H1 (cell line): ENCODE measurements around the gene KCNK4. TPM values are rescaled to one million over a fixed set of nuclear protein-coding genes. Genes with fewer than 3 reads are reported as not detected.
A peak's percentile ranks its signal among the peaks of the same experiment; 100 is the strongest.

ENCODE experiments used
- CTCF ChIA-PET: fragments of 300-600 bp; sonication (Branson Sonifier 250); formaldehyde crosslinking; loops from one replicate; lab custom pipeline; 2021; ENCODE audit not compliant: partially characterized antibody; lab: Charles Lee
- POLR2A ChIA-PET: fragments of 300-600 bp; sonication (Branson Sonifier 250); formaldehyde crosslinking; loops from one replicate; lab custom pipeline; 2021; ENCODE audit warnings: inconsistent platforms; ENCODE audit not compliant: partially characterized antibody; lab: Charles Lee
- DNase-seq, 2 experiments: peaks; one replicate each; pipeline versions ENCODE4 v3.0.0 to v3.0.0-alpha.2; 2010 to 2022; ENCODE audit warnings: low spot score in 2 of 2, low read depth in 1 of 2, mixed read lengths in 1 of 2
- FAIRE-seq: peaks from 2 replicates; lab custom pipeline; 2011; peaks lifted over from hg19 to GRCh38; lab: Jason Lieb, UNC
- H2AFZ ChIP-seq: 2 replicates; pipeline ENCODE4 v1.8.1; 2012; ENCODE audit warnings: low read length, inconsistent platforms
- H2AK5ac ChIP-seq: 2 replicates; pipeline ENCODE4 v1.6.1; 2013; ENCODE audit warnings: low read depth, low read length
- H2BK120ac ChIP-seq: replicated peaks from 2 replicates; pipeline ENCODE3; 2013; ENCODE audit warnings: low read depth, low read length, inconsistent platforms
- H2BK12ac ChIP-seq: 2 replicates; pipeline ENCODE4 v1.6.1; 2013; ENCODE audit warnings: low read depth, low read length
- H2BK15ac ChIP-seq: 2 replicates; pipeline ENCODE4 v1.6.1; 2013; ENCODE audit warnings: low read length
- H2BK20ac ChIP-seq: 2 replicates; pipeline ENCODE4 v1.6.1; 2013; ENCODE audit warnings: low read length
- H2BK5ac ChIP-seq: 2 replicates; pipeline ENCODE4 v1.6.1; 2013; ENCODE audit warnings: low read depth, low read length
- H3K14ac ChIP-seq: 2 replicates; pipeline ENCODE4 v1.6.1; 2013; ENCODE audit warnings: inconsistent platforms; ENCODE audit not compliant: insufficient read length
- H3K18ac ChIP-seq: 2 replicates; pipeline ENCODE4 v1.6.1; 2013; ENCODE audit warnings: low read length; ENCODE audit errors: extremely low read depth
- H3K23ac ChIP-seq: 2 replicates; pipeline ENCODE4 v1.6.1; 2013; ENCODE audit warnings: inconsistent platforms; ENCODE audit not compliant: insufficient read length
- H3K23me2 ChIP-seq: 2 replicates; pipeline ENCODE4 v1.6.1; 2013; ENCODE audit warnings: low read depth, low read length
- H3K27ac ChIP-seq: 2 replicates; pipeline ENCODE4 v1.6.1; 2011; ENCODE audit warnings: low read depth, low read length, inconsistent platforms
- H3K27me3 ChIP-seq, 4 experiments: replicated peaks in 1 of 4; 1 replicate in 1 of 4; 2 replicates in 3 of 4; pipeline versions ENCODE4 v1.6.1 to v1.8.1; 2011 to 2013; ENCODE audit warnings: low read length in 3 of 4, mild to moderate bottlenecking in 3 of 4, inconsistent platforms in 2 of 4, mixed read lengths in 2 of 4, moderate library complexity in 1 of 4; ENCODE audit not compliant: control insufficient read depth in 3 of 4, insufficient read depth in 3 of 4; ENCODE audit errors: extremely low read depth in 1 of 4
- H3K36me3 ChIP-seq, 4 experiments: 2 replicates each; pipeline versions ENCODE4 v1.6.1 to v1.8.1; 2011 to 2013; ENCODE audit warnings: mild to moderate bottlenecking in 4 of 4, low read length in 3 of 4, moderate library complexity in 2 of 4, control low read depth in 1 of 4, inconsistent platforms in 1 of 4; ENCODE audit not compliant: insufficient read depth in 4 of 4, control insufficient read depth in 2 of 4
- H3K4ac ChIP-seq: replicated peaks from 2 replicates; pipeline ENCODE3; 2013; ENCODE audit warnings: low read length, low read depth, mixed read lengths, inconsistent platforms; ENCODE audit not compliant: insufficient read length
- H3K4me1 ChIP-seq, 4 experiments: replicated peaks in 1 of 4; 1 replicate in 1 of 4; 2 replicates in 3 of 4; pipeline versions ENCODE4 v1.6.1 to v1.8.1; 2011 to 2013; ENCODE audit warnings: low read length in 3 of 4, inconsistent platforms in 2 of 4, mixed read lengths in 1 of 4; ENCODE audit not compliant: insufficient read depth in 4 of 4, control insufficient read depth in 3 of 4
- H3K4me2 ChIP-seq, 2 experiments: 2 replicates each; pipeline versions ENCODE4 v1.6.1 to v1.8.1; 2011 to 2013; ENCODE audit warnings: low read depth in 2 of 2, low read length in 2 of 2, control low read depth in 1 of 2, inconsistent platforms in 1 of 2, mild to moderate bottlenecking in 1 of 2; ENCODE audit not compliant: insufficient read depth in 1 of 2
- H3K4me3 ChIP-seq, 4 experiments: fragments of 200-600, 300-600 bp in 1 of 4; sonication (generic), shearing (Covaris generic), sonication (Bioruptor Twin) in 1 of 4; 2 replicates each; pipeline versions ENCODE4 v1.5.1 to v1.8.1; 2011 to 2016; ENCODE audit warnings: low read length in 4 of 4, low read depth in 3 of 4, control low read depth in 2 of 4, inconsistent platforms in 2 of 4, mild to moderate bottlenecking in 2 of 4, mixed read lengths in 1 of 4, moderate library complexity in 1 of 4; ENCODE audit not compliant: insufficient read depth in 2 of 4; ENCODE audit errors: extremely low read depth in 1 of 4
- H3K56ac ChIP-seq: replicated peaks from 2 replicates; pipeline ENCODE3; 2013; ENCODE audit warnings: low read depth, mild to moderate bottlenecking, mixed read lengths, low read length, inconsistent platforms; ENCODE audit not compliant: insufficient read length
- H3K79me1 ChIP-seq: 2 replicates; pipeline ENCODE4 v1.6.1; 2013; ENCODE audit warnings: low read depth, low read length, control low read depth
- H3K79me2 ChIP-seq, 2 experiments: 2 replicates each; pipeline versions ENCODE4 v1.6.1 to v1.8.1; 2012 to 2013; ENCODE audit warnings: low read length in 2 of 2, mild to moderate bottlenecking in 2 of 2, inconsistent platforms in 1 of 2; ENCODE audit not compliant: insufficient read depth in 2 of 2, control insufficient read depth in 1 of 2
- H3K9ac ChIP-seq, 4 experiments: replicated peaks in 1 of 4; 1 replicate in 1 of 4; 2 replicates in 3 of 4; pipeline versions ENCODE4 v1.6.1 to v1.8.1; 2011 to 2013; ENCODE audit warnings: low read depth in 3 of 4, low read length in 3 of 4, control low read depth in 2 of 4, mild to moderate bottlenecking in 2 of 4, moderate library complexity in 2 of 4, inconsistent platforms in 1 of 4; ENCODE audit errors: extremely low read depth in 1 of 4
- H3K9me3 ChIP-seq, 2 experiments: 2 replicates each; pipeline versions ENCODE4 v1.6.1 to v1.8.1; 2012 to 2013; ENCODE audit warnings: mild to moderate bottlenecking in 2 of 2, moderate library complexity in 2 of 2, control low read depth in 1 of 2, inconsistent platforms in 1 of 2, low read depth in 1 of 2, low read length in 1 of 2, mixed read lengths in 1 of 2; ENCODE audit not compliant: insufficient read depth in 2 of 2
- H4K20me1 ChIP-seq, 2 experiments: replicated peaks in 1 of 2; 2 replicates each; pipeline versions ENCODE3 to v1.8.1; 2011 to 2013; ENCODE audit warnings: inconsistent platforms in 2 of 2, low read length in 2 of 2, mild to moderate bottlenecking in 1 of 2; ENCODE audit not compliant: insufficient read depth in 2 of 2, control insufficient read depth in 1 of 2
- H4K5ac ChIP-seq: 2 replicates; pipeline ENCODE4 v1.6.1; 2013; ENCODE audit warnings: low read length, low read depth, mixed read lengths, inconsistent platforms; ENCODE audit not compliant: insufficient read length
- H4K8ac ChIP-seq: 2 replicates; pipeline ENCODE4 v1.8.0; 2013; ENCODE audit warnings: mild to moderate bottlenecking, moderate library complexity, low read length, inconsistent platforms; ENCODE audit not compliant: insufficient read depth; ENCODE audit errors: extremely low read depth
- H4K91ac ChIP-seq: replicated peaks from 2 replicates; pipeline ENCODE3; 2013; ENCODE audit warnings: low read length, mixed read lengths, inconsistent platforms; ENCODE audit not compliant: insufficient read length
- JUND ChIP-seq: IDR thresholded peaks from 2 replicates; pipeline ENCODE4 v1.6.1; 2011; ENCODE audit warnings: mild to moderate bottlenecking, improper control_type of control experiment, low read length
- KDM1A ChIP-seq: fragments of 200-600, 300-600 bp; sonication (generic); IDR thresholded peaks from 2 replicates; pipeline ENCODE4 v1.7.1; 2016; ENCODE audit warnings: mild to moderate bottlenecking, low read length, borderline replicate concordance
- RFX5 ChIP-seq: IDR thresholded peaks from 2 replicates; pipeline ENCODE4 v1.6.1; 2011; ENCODE audit warnings: low read depth, low read length, improper control_type of control experiment, borderline replicate concordance
- SP2 ChIP-seq: IDR thresholded peaks from 2 replicates; pipeline ENCODE4 v1.6.1; 2012; ENCODE audit warnings: mild to moderate bottlenecking, low read length, inconsistent platforms
- TAF7 ChIP-seq: optimal IDR thresholded peaks from 2 replicates; pipeline ENCODE3; 2011; ENCODE audit warnings: low read depth, mild to moderate bottlenecking, inconsistent platforms, low read length, moderate library complexity, borderline replicate concordance
- WGBS, 2 experiments: shearing (Covaris generic) in 1 of 2; methylation state at CpG; one replicate each; pipeline versions ENCODE4 v1.1.6 to v1.1.7; 2013 to 2015; ENCODE audit warnings: low lambda C conversion rate in 2 of 2, mixed read lengths in 2 of 2, inconsistent platforms in 1 of 2, low coverage in 1 of 2, missing lambda C conversion rate in 1 of 2; ENCODE audit not compliant: insufficient replicate concordance in 2 of 2, insufficient coverage in 1 of 2, insufficient read length in 1 of 2; ENCODE audit errors: extremely low coverage in 1 of 2, missing lambda C conversion rate in 1 of 2; 5-methylcytosine and 5-hydroxymethylcytosine counted together
- polyA plus RNA-seq, 7 experiments: library from polyadenylated mRNA; depleted of rRNA in 3 of 7; stranded (reverse) in 5 of 7; unstranded in 2 of 7; fragments of >200 nt in 5 of 7; fragments of 200-250 nt in 2 of 7; gene quantifications; 1 replicate in 5 of 7; 2 replicates in 1 of 7; 4 replicates in 1 of 7; pipeline versions ENCODE4 v1.2.1 to v1.2.3, GENCODE V29; 2011 to 2013; ENCODE audit warnings: missing spikeins in 2 of 7, mixed read lengths in 2 of 7
- total RNA-seq: library from RNA; stranded (reverse); fragmentation: NEBNext Ultra II Directional; extraction: Animal tissue kit (Norgen Biotek cat#: 25700); gene quantifications from 2 replicates; pipeline ENCODE4 v1.2.1, GENCODE V29; 2021

Gene KCNK4
- total and polyA plus RNA-seq, 2 of the 8 experiments (the other 6 are each of a cell fraction or from before 2014, with no cell fraction given), result 0.19 TPM; not detected in 1

DNA sequence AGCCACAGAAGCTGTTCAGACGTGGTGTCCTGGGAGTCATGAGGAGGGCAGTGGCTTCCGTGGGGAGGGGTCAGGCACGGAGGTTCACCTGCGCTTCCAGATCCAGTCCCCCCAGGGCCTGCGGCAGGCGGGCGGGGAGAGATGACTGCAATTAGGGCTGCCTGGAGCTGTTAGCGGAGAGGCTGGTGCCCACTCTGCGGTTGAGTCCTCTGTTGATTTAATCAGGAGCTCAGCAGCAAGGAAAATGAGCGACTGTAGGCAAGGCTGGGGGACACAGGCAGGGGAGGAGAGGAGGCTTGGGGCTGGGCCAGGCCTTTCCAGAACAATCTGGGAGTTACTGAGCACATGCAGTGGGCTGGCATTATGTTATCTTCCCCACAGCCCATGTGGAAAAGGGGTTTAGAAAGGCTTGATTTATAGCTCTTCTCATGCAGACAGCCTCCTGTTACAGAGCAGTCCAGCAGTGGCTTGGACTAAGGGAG lies 26.7 kb upstream of the KCNK4 start:
- Histone ChIP-seq H4K8ac (peak overlapping the region; percentile 71; the same call in 1 of the 2 replicates), H3K14ac (no peak overlapping the region), H2BK12ac (no peak overlapping the region), H3K79me2 (no peaks in the 10 kb centered on the region), H2AK5ac (no peak overlapping the region), H3K4ac (no peak overlapping the region), H2BK20ac (no peak overlapping the region), H2AFZ (no peak overlapping the region), H3K56ac (no peak overlapping the region), H4K20me1 (peaks cover 4 to 15% of the 10 kb centered on the region in 2 experiments), H2BK120ac (no peak overlapping the region), H3K4me2 (no peak overlapping the region), H4K5ac (no peak overlapping the region), H3K23me2 (peaks cover 2% of the 10 kb centered on the region; the same call in 1 of the 2 replicates), H3K79me1 (no peaks in the 10 kb centered on the region), H3K18ac (no peak overlapping the region), H3K9me3 (no peaks in the 10 kb centered on the region), H3K9ac (no peak overlapping the region), H3K27me3 (no peaks in the 10 kb centered on the region), H3K4me3 (no peak overlapping the region), H4K91ac (no peak overlapping the region), H3K36me3 (peaks cover 17 to 66% (median 32%) of the 10 kb centered on the region in 4 experiments), H3K27ac (no peak overlapping the region), H3K23ac (no peak overlapping the region), H3K4me1 (peaks cover 0 to 11% (median 4%) of the 10 kb centered on the region in 4 experiments; a peak in 5 of 7 replicates), H2BK5ac (no peak overlapping the region), H2BK15ac (no peak overlapping the region)
- CTCF ChIA-PET, result interaction anchor here (0.6 to 8.5 kb wide), 9 partner anchors 8 to 91 kb away, joined by 3 to 102 read pairs (median 7); partner anchors contain the start of genes CATSPERZ, PLCB3 and PPP1R14B
- TF ChIP-seq SP2, result no peak
- no peak for TF ChIP-seq KDM1A
- TF ChIP-seq TAF7, result no peak
- no peak for TF ChIP-seq JUND
- no peak for TF ChIP-seq RFX5
- no peak for FAIRE-seq
- 93% methylated on average over 10 of the region's 10 CpGs; no CpG with 5 or more reads in 1 of the 2 experiments for WGBS, 2 experiments
- DNase-seq, result no peak
- POLR2A ChIA-PET, result interaction anchor here (0.6 to 11.9 kb wide), 9 partner anchors 8 to 94 kb away, joined by 3 to 352 read pairs (median 4); partner anchors contain the start of genes FKBP2, PLCB3 and PPP1R14B
